Bronchial epithelial cell (primary cell): Measurements from ENCODE around the gene SLC25A12. TPM values are rescaled to one million over a fixed set of nuclear protein-coding genes. Genes with fewer than 3 reads are reported as not detected.
A peak's percentile ranks its signal among the peaks of the same experiment; 100 is the strongest.

Source experiments
- DNase-seq: peaks from one replicate; pipeline ENCODE4 v3.0.0-alpha.2; 2010; ENCODE audit warnings: low read depth
- FAIRE-seq: peaks from 2 replicates; lab custom pipeline; 2011; peaks lifted over from hg19 to GRCh38; lab: Jason Lieb, UNC
- H3K27me3 ChIP-seq: 2 replicates; pipeline ENCODE4 v1.5.1; 2011; ENCODE audit warnings: low read length; ENCODE audit not compliant: control insufficient read depth, insufficient read depth
- H3K36me3 ChIP-seq: 2 replicates; pipeline ENCODE4 v1.5.1; 2011; ENCODE audit warnings: low read length; ENCODE audit not compliant: control insufficient read depth, insufficient read depth
- H3K4me3 ChIP-seq: 2 replicates; pipeline ENCODE4 v1.5.1; 2011; ENCODE audit warnings: mild to moderate bottlenecking, low read depth, low read length, control low read depth
- total RNA-seq: library from RNA; depleted of rRNA; stranded (reverse); fragments of >200 nt; gene quantifications from 2 replicates; pipeline ENCODE4 v1.2.1, GENCODE V29; 2014
- TF ChIP-seq, protein P1 (sequence below): IDR thresholded peaks from 2 replicates; pipeline ENCODE4 v1.5.1; 2011; ENCODE audit warnings: mild to moderate bottlenecking, moderate library complexity, low read length, control low read depth, inconsistent platforms; ENCODE audit not compliant: insufficient read depth, severe bottlenecking

SLC25A12 gene
- total RNA-seq, 1 donor from 2014 or later, result 9.5 TPM

DNA sequence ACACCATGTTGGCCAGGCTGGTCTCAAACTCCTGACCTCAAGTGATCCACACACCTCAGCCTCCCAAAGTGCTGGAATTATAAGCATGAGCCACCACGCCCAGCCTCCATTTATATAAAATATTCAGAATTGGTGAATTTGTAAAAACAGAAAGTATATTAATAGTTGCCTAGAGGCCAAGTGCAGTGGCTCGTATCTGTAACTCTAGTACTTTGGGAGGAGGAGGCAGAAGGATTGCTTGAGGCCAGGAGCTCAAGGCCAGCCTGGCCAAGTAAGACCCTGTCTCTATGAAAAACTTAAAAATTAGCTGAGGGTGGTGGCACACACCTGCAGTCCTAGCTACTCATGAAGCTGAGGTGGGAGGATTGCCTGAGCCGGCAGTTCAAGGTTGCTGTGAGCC lies 89.6 kb downstream of the SLC25A12 start:
- no peaks in the 10 kb centered on the region for H3K36me3 ChIP-seq
- DNase-seq, result no peak
- H3K27me3 ChIP-seq, result no peaks in the 10 kb centered on the region
- H3K4me3 ChIP-seq, result no peak overlapping the region
- no peak for FAIRE-seq
- TF ChIP-seq, protein P1, sequence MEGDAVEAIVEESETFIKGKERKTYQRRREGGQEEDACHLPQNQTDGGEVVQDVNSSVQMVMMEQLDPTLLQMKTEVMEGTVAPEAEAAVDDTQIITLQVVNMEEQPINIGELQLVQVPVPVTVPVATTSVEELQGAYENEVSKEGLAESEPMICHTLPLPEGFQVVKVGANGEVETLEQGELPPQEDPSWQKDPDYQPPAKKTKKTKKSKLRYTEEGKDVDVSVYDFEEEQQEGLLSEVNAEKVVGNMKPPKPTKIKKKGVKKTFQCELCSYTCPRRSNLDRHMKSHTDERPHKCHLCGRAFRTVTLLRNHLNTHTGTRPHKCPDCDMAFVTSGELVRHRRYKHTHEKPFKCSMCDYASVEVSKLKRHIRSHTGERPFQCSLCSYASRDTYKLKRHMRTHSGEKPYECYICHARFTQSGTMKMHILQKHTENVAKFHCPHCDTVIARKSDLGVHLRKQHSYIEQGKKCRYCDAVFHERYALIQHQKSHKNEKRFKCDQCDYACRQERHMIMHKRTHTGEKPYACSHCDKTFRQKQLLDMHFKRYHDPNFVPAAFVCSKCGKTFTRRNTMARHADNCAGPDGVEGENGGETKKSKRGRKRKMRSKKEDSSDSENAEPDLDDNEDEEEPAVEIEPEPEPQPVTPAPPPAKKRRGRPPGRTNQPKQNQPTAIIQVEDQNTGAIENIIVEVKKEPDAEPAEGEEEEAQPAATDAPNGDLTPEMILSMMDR, result no peak

DNA sequence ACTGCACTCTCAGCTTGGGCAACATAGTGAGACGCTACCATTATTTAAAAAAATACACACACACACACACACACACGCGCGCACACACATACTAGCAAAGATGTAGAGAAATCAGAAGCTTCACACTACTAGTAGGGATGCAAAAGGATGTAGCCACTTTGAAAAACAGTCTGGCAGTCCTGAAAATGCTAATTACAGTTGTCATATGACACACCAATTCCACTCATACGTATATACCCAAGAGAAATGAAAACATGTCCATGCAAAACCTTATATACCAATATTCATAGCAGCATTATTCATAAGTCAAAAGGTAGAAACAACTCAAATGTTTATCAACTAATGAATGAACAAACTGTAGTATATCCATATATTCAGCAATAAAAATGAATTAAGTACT lies 90.3 kb downstream of the SLC25A12 start:
- TF ChIP-seq, protein P1, result no peak
- FAIRE-seq (no peak), DNase-seq (peak; percentile 33)
- no peaks in the 10 kb centered on the region for H3K36me3 ChIP-seq
- H3K27me3 ChIP-seq, result no peaks in the 10 kb centered on the region
- H3K4me3 ChIP-seq, result no peak overlapping the region

DNA sequence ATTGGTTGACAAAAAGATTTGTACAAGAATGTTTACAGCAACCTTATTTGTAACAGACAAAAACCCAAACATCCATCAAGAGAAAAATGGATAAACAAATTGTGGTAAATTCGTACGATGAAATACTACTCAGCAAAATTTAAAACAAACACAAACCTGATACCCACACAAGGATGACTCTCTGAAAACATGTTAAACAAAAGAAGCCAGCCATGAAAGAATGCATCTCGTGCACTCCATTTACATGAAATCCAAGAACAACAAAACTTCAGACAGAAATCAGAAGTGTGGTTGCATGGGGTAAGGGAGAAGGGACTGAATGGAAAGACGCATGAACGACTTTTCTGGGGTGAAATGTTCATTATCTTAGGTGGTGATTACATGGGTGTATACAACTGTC lies 93.4 kb downstream of the SLC25A12 start:
- TF ChIP-seq, protein P1, result no peak
- Histone ChIP-seq H3K27me3 (no peaks in the 10 kb centered on the region), H3K36me3 (no peaks in the 10 kb centered on the region), H3K4me3 (no peak overlapping the region)
- no peak for DNase-seq
- no peak for FAIRE-seq

DNA sequence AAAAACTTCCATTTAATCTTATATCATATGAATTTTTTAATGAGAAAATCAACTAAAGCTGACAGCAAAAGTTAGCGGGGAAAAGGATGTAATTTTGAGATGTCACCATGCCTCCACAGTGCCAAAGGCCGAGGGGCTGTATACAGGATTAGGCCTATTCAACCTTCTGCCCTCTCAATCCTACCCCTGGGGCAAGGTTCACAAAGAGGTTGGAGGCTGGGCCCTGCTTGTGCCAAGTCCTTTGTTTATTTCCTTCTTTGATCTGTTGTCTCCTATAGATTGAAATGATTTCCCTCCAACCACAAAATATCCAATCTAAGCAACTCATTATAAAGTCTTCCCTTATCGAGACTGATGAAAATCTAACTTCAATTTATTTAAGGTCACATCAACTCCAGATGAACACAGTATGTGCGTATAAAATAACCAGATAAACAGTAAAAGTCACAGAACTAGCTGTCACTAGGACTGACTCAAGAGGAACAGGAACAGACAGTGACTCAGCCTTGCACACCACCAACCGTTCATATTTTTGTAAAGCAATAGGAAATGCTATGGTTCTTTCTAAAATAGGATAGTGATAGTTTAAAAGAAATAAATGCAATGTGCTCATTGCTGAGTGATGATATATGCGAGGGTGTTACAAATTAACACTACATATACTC lies 95.8 kb downstream of the SLC25A12 start:
- Histone ChIP-seq H3K4me3 (no peak overlapping the region), H3K27me3 (no peaks in the 10 kb centered on the region), H3K36me3 (no peaks in the 10 kb centered on the region)
- no peak for FAIRE-seq
- TF ChIP-seq, protein P1, result no peak
- DNase-seq, result peak; percentile 75

DNA sequence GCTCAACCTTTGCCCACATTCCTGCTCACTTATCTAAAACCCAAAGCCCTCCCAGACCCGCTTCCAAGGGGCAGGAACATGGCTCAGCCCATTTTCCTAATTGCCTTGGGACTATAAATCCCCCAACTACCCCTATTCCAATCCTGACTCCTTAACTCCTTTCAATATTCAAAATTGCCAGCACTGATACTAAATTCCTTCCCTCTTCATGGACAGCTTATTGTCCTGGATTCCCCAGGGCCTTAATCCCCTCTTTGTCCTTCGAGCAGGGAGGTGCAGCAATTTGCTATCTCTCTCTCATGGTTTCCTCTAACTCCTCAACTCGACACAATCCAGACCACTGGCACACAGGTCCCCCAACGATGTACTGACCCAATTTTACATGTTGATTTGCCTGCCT lies 99.1 kb downstream of the SLC25A12 start:
- TF ChIP-seq, protein P1, result no peak
- H3K27me3 ChIP-seq, result no peaks in the 10 kb centered on the region

More for the DNA sequence above, 99.1 kb downstream of the SLC25A12 start:
- DNase-seq (no peak), FAIRE-seq (no peak)
- no peak overlapping the region for H3K4me3 ChIP-seq
- peaks cover 6% of the 10 kb centered on the region for H3K36me3 ChIP-seq
